AG09319 (cell line): Measurements from ENCODE around the gene PTPN5.

Source experiments
- DNase-seq: peaks from one replicate; pipeline ENCODE4 v3.0.0-alpha.2; 2010; ENCODE audit warnings: low read depth; ENCODE audit errors: extremely low read depth
- TF ChIP-seq, protein P1 (sequence below): IDR thresholded peaks from 2 replicates; pipeline ENCODE4 v1.5.1; 2011; ENCODE audit warnings: low read depth, mild to moderate bottlenecking, inconsistent platforms, low read length, moderate library complexity

PTPN5 gene

GRCh38 chr11:18752502-18752901 is 39.1 kb downstream of the PTPN5 start:
- no peak for DNase-seq
- TF ChIP-seq, protein P1, sequence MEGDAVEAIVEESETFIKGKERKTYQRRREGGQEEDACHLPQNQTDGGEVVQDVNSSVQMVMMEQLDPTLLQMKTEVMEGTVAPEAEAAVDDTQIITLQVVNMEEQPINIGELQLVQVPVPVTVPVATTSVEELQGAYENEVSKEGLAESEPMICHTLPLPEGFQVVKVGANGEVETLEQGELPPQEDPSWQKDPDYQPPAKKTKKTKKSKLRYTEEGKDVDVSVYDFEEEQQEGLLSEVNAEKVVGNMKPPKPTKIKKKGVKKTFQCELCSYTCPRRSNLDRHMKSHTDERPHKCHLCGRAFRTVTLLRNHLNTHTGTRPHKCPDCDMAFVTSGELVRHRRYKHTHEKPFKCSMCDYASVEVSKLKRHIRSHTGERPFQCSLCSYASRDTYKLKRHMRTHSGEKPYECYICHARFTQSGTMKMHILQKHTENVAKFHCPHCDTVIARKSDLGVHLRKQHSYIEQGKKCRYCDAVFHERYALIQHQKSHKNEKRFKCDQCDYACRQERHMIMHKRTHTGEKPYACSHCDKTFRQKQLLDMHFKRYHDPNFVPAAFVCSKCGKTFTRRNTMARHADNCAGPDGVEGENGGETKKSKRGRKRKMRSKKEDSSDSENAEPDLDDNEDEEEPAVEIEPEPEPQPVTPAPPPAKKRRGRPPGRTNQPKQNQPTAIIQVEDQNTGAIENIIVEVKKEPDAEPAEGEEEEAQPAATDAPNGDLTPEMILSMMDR: no peak

- DNase-seq: no peak
- TF ChIP-seq, protein P1: no peak
Observed at GRCh38 chr11:18750944-18751343, 40.7 kb downstream of the PTPN5 start.

GRCh38 chr11:18749681-18750319 is 41.8 kb downstream of the PTPN5 start:
- TF ChIP-seq, protein P1: no peak
- DNase-seq: peak; percentile 31

DNA sequence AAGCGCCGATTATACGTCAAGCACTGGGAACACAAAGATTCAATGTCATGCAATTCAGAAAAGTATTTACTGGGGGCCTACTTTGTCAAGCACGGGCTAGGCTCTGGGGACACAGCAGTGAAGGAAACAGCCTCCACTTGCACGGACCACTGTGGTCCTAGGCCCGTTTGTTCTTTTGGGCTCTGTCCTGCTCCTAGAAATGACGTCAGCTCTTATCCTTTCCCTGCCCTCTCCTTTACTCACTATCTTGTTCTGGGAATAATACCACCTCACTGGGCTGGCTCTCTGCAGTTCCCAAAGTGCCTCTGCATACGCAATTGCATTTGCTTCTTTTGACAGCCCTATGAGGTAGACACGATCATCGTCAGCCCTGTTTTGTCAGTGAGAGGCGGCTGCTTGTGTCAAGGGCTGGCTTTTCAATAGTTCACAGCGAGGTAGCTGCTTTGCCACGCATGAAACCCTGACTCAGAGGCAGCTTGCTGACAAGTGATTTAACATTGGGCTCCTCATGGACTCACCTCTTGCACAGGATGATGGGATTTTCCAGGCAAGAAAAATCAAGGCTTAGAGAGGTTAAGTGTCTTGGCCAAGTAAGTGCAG is 42.7 kb downstream of the PTPN5 start:
- TF ChIP-seq, protein P1: no peak
- DNase-seq: no peak

DNA sequence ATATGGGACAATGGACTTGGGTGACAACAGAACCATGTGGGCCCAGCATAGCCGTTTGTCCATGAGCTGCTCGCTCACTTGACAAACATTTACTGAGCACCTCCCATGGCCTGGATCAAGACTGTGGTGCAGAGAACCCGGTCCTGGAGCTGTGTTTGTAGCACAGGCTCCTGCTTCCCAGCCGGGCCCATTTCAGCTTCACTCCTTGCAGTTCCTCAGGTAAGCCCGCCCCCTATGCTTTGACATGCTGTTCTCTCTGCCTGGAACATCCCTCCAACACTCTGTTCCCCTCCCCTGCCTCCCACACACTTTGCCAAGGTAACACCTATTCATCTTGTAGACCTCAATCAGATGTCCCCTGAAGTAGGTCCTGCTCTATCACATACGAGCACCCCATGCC is 46.3 kb downstream of the PTPN5 start:
- TF ChIP-seq, protein P1: no peak
- DNase-seq: no peak

DNA sequence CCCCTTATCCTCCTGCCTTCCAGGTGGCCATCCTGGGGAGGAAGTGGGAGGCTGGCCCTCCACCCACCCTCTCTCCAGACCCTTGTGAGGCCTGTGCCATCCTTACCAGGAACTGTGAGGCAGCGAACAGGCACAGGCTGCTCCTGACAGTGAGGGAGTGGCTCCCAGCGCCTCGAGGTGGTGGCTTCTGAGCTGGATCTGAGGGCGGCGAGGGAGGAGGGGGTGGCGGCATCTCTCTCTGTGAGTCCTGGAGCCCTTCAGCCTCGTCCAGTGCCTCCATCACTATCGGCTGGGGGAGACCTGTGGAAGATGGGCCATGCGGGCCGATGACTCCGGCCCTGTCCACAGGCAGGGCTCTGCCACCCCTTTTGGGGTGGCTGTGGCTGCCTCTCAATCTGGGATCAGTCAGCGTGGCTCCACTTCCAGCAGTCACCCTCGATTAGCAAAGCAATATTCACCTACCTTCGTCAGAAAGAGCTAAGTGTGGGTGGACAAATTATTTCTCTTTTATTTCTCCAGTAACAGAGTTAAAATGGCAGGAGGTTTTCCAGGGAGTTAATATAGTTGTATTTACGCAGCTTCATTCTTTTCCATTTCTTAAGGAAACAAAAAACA is 47.6 kb downstream of the PTPN5 start:
- no peak for DNase-seq
- TF ChIP-seq, protein P1: no peak

GRCh38 chr11:18743365-18743764 is 48.2 kb downstream of the PTPN5 start:
- DNase-seq: no peak
- TF ChIP-seq, protein P1: no peak
